Muscle of arm (tissue), 14 donors: ENCODE measurements around the gene ASMTL. TPM values are rescaled to one million over a fixed set of nuclear protein-coding genes. Genes with fewer than 3 reads are reported as not detected.
"Not testable (repeated sequence)": the region's sequence is repeated elsewhere in the genome, so short reads cannot be mapped to it uniquely, and the experiment has no call there.

ENCODE experiments used
- DNase-seq: peaks from one replicate; pipeline ENCODE4 v3.0.0-alpha.2; 2013
- long read RNA-seq, 11 donors: transcript quantifications; one replicate each; lab custom pipeline, GENCODE V29; 2026
- polyA plus RNA-seq, 12 donors: library from polyadenylated mRNA; unstranded; fragments of 120-200 nt; gene quantifications; one replicate each; pipeline ENCODE4 v1.2.1, GENCODE V29; 2013; ENCODE audit not compliant: insufficient read length in 12 of 12

Gene ASMTL
- 10 to 100 TPM in 11 of 12 donors, not detected in 1; 15.5 to 27.7 (median 20.0) TPM for polyA plus RNA-seq
- long read RNA-seq, donor 1, transcript ASMTL-201 (13 exons, 2,027 nt): major isoform, 7 of 8 reads
- long read RNA-seq, donor 1, partial matches to known transcripts: 0 of 8 reads
- long read RNA-seq, donor 1, other reads (novel, unspliced or antisense): 0 of 8 reads
- long read RNA-seq, donor 2, partial matches to known transcripts: 0 of 5 reads
- long read RNA-seq, donor 2, other reads (novel, unspliced or antisense): 0 of 5 reads
- long read RNA-seq, donor 3, partial matches to known transcripts: 0 of 2 reads
- long read RNA-seq, donor 3, other reads (novel, unspliced or antisense): 0 of 2 reads
- long read RNA-seq, donor 4: 0 reads
- long read RNA-seq, donor 5, partial matches to known transcripts: 0 of 3 reads
- long read RNA-seq, donor 5, other reads (novel, unspliced or antisense): 0 of 3 reads
- long read RNA-seq, donor 6, transcript ASMTL-201 (13 exons, 2,027 nt): major isoform, 6 of 7 reads
- long read RNA-seq, donor 6, partial matches to known transcripts: 0 of 7 reads
- long read RNA-seq, donor 6, other reads (novel, unspliced or antisense): 0 of 7 reads
- long read RNA-seq, donor 7: 0 reads
- long read RNA-seq, donor 8, transcript ASMTL-201 (13 exons, 2,027 nt): major isoform, 6 of 6 reads
- long read RNA-seq, donor 8, partial matches to known transcripts: 0 of 6 reads
- long read RNA-seq, donor 8, other reads (novel, unspliced or antisense): 0 of 6 reads
- long read RNA-seq, donor 9, partial matches to known transcripts: 0 of 5 reads
- long read RNA-seq, donor 9, other reads (novel, unspliced or antisense): 0 of 5 reads
- long read RNA-seq, donor 10, partial matches to known transcripts: 0 of 4 reads
- long read RNA-seq, donor 10, other reads (novel, unspliced or antisense): 0 of 4 reads
- long read RNA-seq, donor 11, transcript ASMTL-201 (13 exons, 2,027 nt): major isoform, 5 of 5 reads
- long read RNA-seq, donor 11, partial matches to known transcripts: 0 of 5 reads
- long read RNA-seq, donor 11, other reads (novel, unspliced or antisense): 0 of 5 reads

- DNase-seq: peak; percentile 99
These were observed at the start of gene ASMTL for GRCh38 chrX:1452516-1453394. TSS of gene ASMTL (minus strand) at chrX:1452909. CDS start at chrX:1452840, 69 bp downstream.

GRCh38 chrX:1502241-1502640, 49.5 kb upstream of the ASMTL start:
- DNase-seq: no peak

GRCh38 chrX:1500701-1501624, 48.3 kb upstream of the ASMTL start:
- DNase-seq: no peak

- DNase-seq: no peak
These were observed 43.4 kb upstream of the ASMTL start for GRCh38 chrX:1496076-1496475.

GRCh38 chrX:1493877-1494510, 41.3 kb upstream of the ASMTL start:
- no peak for DNase-seq

GRCh38 chrX:1493412-1493811, 40.7 kb upstream of the ASMTL start:
- no peak for DNase-seq

- no peak for DNase-seq
These were observed 39.8 kb upstream of the ASMTL start for GRCh38 chrX:1492421-1493012.

GRCh38 chrX:1491851-1492349, 39.2 kb upstream of the ASMTL start:
- DNase-seq: no peak

GRCh38 chrX:1491248-1491647, 38.5 kb upstream of the ASMTL start:
- DNase-seq: not testable (repeated sequence)

GRCh38 chrX:1490723-1491122, 38.0 kb upstream of the ASMTL start:
- DNase-seq: not testable (repeated sequence)

GRCh38 chrX:1489354-1489753, 36.6 kb upstream of the ASMTL start:
- not testable (repeated sequence) for DNase-seq

GRCh38 chrX:1488745-1489144, 36.0 kb upstream of the ASMTL start:
- DNase-seq: no peak

GRCh38 chrX:1488141-1488540, 35.4 kb upstream of the ASMTL start:
- no peak for DNase-seq

GRCh38 chrX:1487401-1487800, 34.7 kb upstream of the ASMTL start:
- no peak for DNase-seq

- no peak for DNase-seq
These were observed 34.1 kb upstream of the ASMTL start for GRCh38 chrX:1486749-1487361.

GRCh38 chrX:1486177-1486576, 33.5 kb upstream of the ASMTL start:
- no peak for DNase-seq

GRCh38 chrX:1485033-1485432, 32.3 kb upstream of the ASMTL start:
- DNase-seq: no peak

- no peak for DNase-seq
These were observed 31.9 kb upstream of the ASMTL start for GRCh38 chrX:1484638-1485019.
